Measurements from ENCODE around the gene SZRD1.

The SZRD1 gene

GRCh38 chr1:16420424-16421118 lies 53.5 kb downstream of the SZRD1 start:
- Histone ChIP-seq H3K9me3 (ENCODE audit: control insufficient read depth, insufficient read depth, low read length) (no peaks in the 10 kb centered on the region), H4K20me1 (ENCODE audit: control insufficient read depth, insufficient read depth, low read depth, low read length) (no peaks in the 10 kb centered on the region), H3F3A (ENCODE audit: control insufficient read depth, insufficient read depth) (no peaks in the 10 kb centered on the region), H3K4me1 (ENCODE audit: control insufficient read depth, low read length) (peaks cover 11% of the 10 kb centered on the region), H3K27me3 (ENCODE audit: control insufficient read depth, low read length) (peaks cover 8% of the 10 kb centered on the region), H3K4me3 (ENCODE audit: low read length) (peak overlapping the region; percentile 17; the same call in 1 of the 2 replicates), H3K27ac (ENCODE audit: low read depth, low read length) (no peak overlapping the region), H3K36me3 (ENCODE audit: control insufficient read depth, low read length) (no peaks in the 10 kb centered on the region), H3K79me2 (ENCODE audit: control insufficient read depth, low read length) (no peaks in the 10 kb centered on the region), H3K4me2 (ENCODE audit: low read length) (peak overlapping the region; percentile 48), H3K9me2 (replicated peaks; ENCODE audit: control insufficient read depth, low read length) (no peaks in the 10 kb centered on the region)
- no peak for TF ChIP-seq EZH2phosphoT487 (IDR thresholded peaks at IDR 0.05; ENCODE audit: borderline replicate concordance, low read length)
- TF ChIP-seq, protein P1, sequence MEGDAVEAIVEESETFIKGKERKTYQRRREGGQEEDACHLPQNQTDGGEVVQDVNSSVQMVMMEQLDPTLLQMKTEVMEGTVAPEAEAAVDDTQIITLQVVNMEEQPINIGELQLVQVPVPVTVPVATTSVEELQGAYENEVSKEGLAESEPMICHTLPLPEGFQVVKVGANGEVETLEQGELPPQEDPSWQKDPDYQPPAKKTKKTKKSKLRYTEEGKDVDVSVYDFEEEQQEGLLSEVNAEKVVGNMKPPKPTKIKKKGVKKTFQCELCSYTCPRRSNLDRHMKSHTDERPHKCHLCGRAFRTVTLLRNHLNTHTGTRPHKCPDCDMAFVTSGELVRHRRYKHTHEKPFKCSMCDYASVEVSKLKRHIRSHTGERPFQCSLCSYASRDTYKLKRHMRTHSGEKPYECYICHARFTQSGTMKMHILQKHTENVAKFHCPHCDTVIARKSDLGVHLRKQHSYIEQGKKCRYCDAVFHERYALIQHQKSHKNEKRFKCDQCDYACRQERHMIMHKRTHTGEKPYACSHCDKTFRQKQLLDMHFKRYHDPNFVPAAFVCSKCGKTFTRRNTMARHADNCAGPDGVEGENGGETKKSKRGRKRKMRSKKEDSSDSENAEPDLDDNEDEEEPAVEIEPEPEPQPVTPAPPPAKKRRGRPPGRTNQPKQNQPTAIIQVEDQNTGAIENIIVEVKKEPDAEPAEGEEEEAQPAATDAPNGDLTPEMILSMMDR (IDR thresholded peaks at IDR 0.05; ENCODE audit: low read depth, low read length, poor library complexity, severe bottlenecking): no peak

- H3K4me1 ChIP-seq (ENCODE audit: control insufficient read depth, low read length): peaks cover 11% of the 10 kb centered on the region
- H3K27me3 ChIP-seq (ENCODE audit: control insufficient read depth, low read length): peaks cover 8% of the 10 kb centered on the region
- H3K9me3 ChIP-seq (ENCODE audit: control insufficient read depth, insufficient read depth, low read length): no peaks in the 10 kb centered on the region
- H4K20me1 ChIP-seq (ENCODE audit: control insufficient read depth, insufficient read depth, low read depth, low read length): no peaks in the 10 kb centered on the region
- no peak overlapping the region for H3K27ac ChIP-seq (ENCODE audit: low read depth, low read length)
- H3K4me2 ChIP-seq (ENCODE audit: low read length): peak overlapping the region; percentile 48
- TF ChIP-seq, protein P1 (IDR thresholded peaks at IDR 0.05; ENCODE audit: low read depth, low read length, poor library complexity, severe bottlenecking): no peak
- TF ChIP-seq EZH2phosphoT487 (IDR thresholded peaks at IDR 0.05; ENCODE audit: borderline replicate concordance, low read length): no peak
- no peak overlapping the region for H3K4me3 ChIP-seq (ENCODE audit: low read length)
- H3K9me2 ChIP-seq (replicated peaks; ENCODE audit: control insufficient read depth, low read length): no peaks in the 10 kb centered on the region
- no peaks in the 10 kb centered on the region for H3K36me3 ChIP-seq (ENCODE audit: control insufficient read depth, low read length)
- no peaks in the 10 kb centered on the region for H3F3A ChIP-seq (ENCODE audit: control insufficient read depth, insufficient read depth)
- H3K79me2 ChIP-seq (ENCODE audit: control insufficient read depth, low read length): no peaks in the 10 kb centered on the region
Measured at GRCh38 chr1:16421201-16421600, 54.2 kb downstream of the SZRD1 start.

DNA sequence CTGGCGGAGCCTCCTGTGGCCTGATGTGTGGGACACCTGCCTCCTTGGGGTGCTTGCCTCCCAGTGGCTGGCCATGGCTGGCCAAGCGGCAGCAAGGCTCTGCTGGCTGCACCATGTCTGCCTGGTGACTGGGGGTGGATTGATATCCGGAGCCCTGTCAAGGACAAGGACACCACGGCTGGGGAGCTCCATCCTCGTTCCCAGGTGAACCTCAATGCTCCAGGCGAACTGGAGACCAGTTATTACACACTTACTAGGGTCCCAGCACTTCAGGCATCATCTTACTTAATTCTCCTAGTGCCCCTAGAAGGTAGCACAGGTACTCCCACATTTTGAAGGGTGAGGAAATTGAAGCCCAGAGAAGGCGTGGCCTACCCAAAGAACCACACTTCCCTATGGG lies 55.0 kb downstream of the SZRD1 start:
- Histone ChIP-seq H4K20me1 (ENCODE audit: control insufficient read depth, insufficient read depth, low read depth, low read length) (no peaks in the 10 kb centered on the region), H3K4me1 (ENCODE audit: control insufficient read depth, low read length) (peaks cover 11% of the 10 kb centered on the region), H3K4me3 (ENCODE audit: low read length) (no peak overlapping the region), H3K27ac (ENCODE audit: low read depth, low read length) (no peak overlapping the region), H3K9me3 (ENCODE audit: control insufficient read depth, insufficient read depth, low read length) (no peaks in the 10 kb centered on the region), H3F3A (ENCODE audit: control insufficient read depth, insufficient read depth) (no peaks in the 10 kb centered on the region), H3K36me3 (ENCODE audit: control insufficient read depth, low read length) (no peaks in the 10 kb centered on the region), H3K9me2 (replicated peaks; ENCODE audit: control insufficient read depth, low read length) (no peaks in the 10 kb centered on the region), H3K27me3 (ENCODE audit: control insufficient read depth, low read length) (peaks cover 8% of the 10 kb centered on the region), H3K79me2 (ENCODE audit: control insufficient read depth, low read length) (no peaks in the 10 kb centered on the region), H3K4me2 (ENCODE audit: low read length) (no peak overlapping the region)
- no peak for TF ChIP-seq EZH2phosphoT487 (IDR thresholded peaks at IDR 0.05; ENCODE audit: borderline replicate concordance, low read length)
- TF ChIP-seq, protein P1 (IDR thresholded peaks at IDR 0.05; ENCODE audit: low read depth, low read length, poor library complexity, severe bottlenecking): no peak
